ENCODE measurements around the gene SPPL3. TPM values are rescaled to one million over a fixed set of nuclear protein-coding genes. Genes with fewer than 3 reads are reported as not detected.

SPPL3 gene
- total RNA-seq, 1 donor from 2014 or later, result 40.3 TPM

- no peak overlapping the region for H3K27ac Mint-ChIP-seq
- no peak for DNase-seq
- no peak for TF ChIP-seq CTCF (IDR thresholded peaks at IDR 0.05)
- H3K4me3 Mint-ChIP-seq, result no peak overlapping the region
- intact Hi-C loops (cut with micrococcal nuclease), result no loop called here
- ChIA-PET CTCF (no interaction called here), POLR2A (interaction anchor here (0.5 to 0.6 kb wide), 2 partner anchors 14 to 88 kb away, joined by 3 to 5 read pairs; no protein-coding TSS in a partner anchor)
- peaks cover 7% of the 10 kb centered on the region for H3K36me3 Mint-ChIP-seq (ENCODE audit: low read depth)
- H3K4me1 Mint-ChIP-seq, result peaks cover 56% of the 10 kb centered on the region
- H3K27me3 Mint-ChIP-seq, result no peaks in the 10 kb centered on the region
- H3K9me3 Mint-ChIP-seq, result no peaks in the 10 kb centered on the region
- no peak for ATAC-seq (ENCODE audit: low read depth)
Measured at GRCh38 chr12:120844768-120845449, 59.2 kb downstream of the SPPL3 start.

- Mint-ChIP-seq H3K4me3 (no peak overlapping the region), H3K36me3 (ENCODE audit: low read depth) (peaks cover 7% of the 10 kb centered on the region), H3K27ac (peak overlapping the region; percentile 3), H3K4me1 (peaks cover 52% of the 10 kb centered on the region), H3K9me3 (no peaks in the 10 kb centered on the region), H3K27me3 (no peaks in the 10 kb centered on the region)
- ChIA-PET CTCF (no interaction called here), POLR2A (no interaction called here)
- no peak for DNase-seq
- no peak for TF ChIP-seq CTCF (IDR thresholded peaks at IDR 0.05)
- intact Hi-C loops (cut with micrococcal nuclease), result no loop called here
- ATAC-seq (ENCODE audit: low read depth), result no peak
Measured at GRCh38 chr12:120844297-120844696, 59.9 kb downstream of the SPPL3 start.

GRCh38 chr12:120843472-120843871, 60.7 kb downstream of the SPPL3 start:
- H3K9me3 Mint-ChIP-seq, result no peaks in the 10 kb centered on the region
- ChIA-PET POLR2A (no interaction called here), CTCF (no interaction called here)
- intact Hi-C loops (cut with micrococcal nuclease), result no loop called here
- no peak for ATAC-seq (ENCODE audit: low read depth)
- no peak for TF ChIP-seq CTCF (IDR thresholded peaks at IDR 0.05)
- peaks cover 43% of the 10 kb centered on the region for H3K4me1 Mint-ChIP-seq
- no peak overlapping the region for H3K4me3 Mint-ChIP-seq
- H3K27ac Mint-ChIP-seq, result no peak overlapping the region
- no peaks in the 10 kb centered on the region for H3K27me3 Mint-ChIP-seq
- peaks cover 7% of the 10 kb centered on the region for H3K36me3 Mint-ChIP-seq (ENCODE audit: low read depth)
- DNase-seq, result no peak

- ChIA-PET CTCF (no interaction called here), POLR2A (no interaction called here)
- Mint-ChIP-seq H3K27me3 (no peaks in the 10 kb centered on the region), H3K4me3 (no peak overlapping the region), H3K4me1 (peaks cover 36% of the 10 kb centered on the region), H3K9me3 (no peaks in the 10 kb centered on the region), H3K36me3 (ENCODE audit: low read depth) (peaks cover 7% of the 10 kb centered on the region), H3K27ac (peak overlapping the region; percentile 25)
- intact Hi-C loops (cut with micrococcal nuclease), result no loop called here
- TF ChIP-seq CTCF (IDR thresholded peaks at IDR 0.05), result no peak
- ATAC-seq (ENCODE audit: low read depth), result no peak
- DNase-seq, result no peak
Measured at GRCh38 chr12:120842595-120842994, 61.6 kb downstream of the SPPL3 start.

GRCh38 chr12:120841525-120841924, 62.6 kb downstream of the SPPL3 start:
- DNase-seq (no peak), ATAC-seq (ENCODE audit: low read depth) (no peak)
- H3K4me3 Mint-ChIP-seq, result no peak overlapping the region
- no peak for TF ChIP-seq CTCF (IDR thresholded peaks at IDR 0.05)
- intact Hi-C loops (cut with micrococcal nuclease), result no loop called here
- H3K4me1 Mint-ChIP-seq, result peaks cover 30% of the 10 kb centered on the region
- H3K27ac Mint-ChIP-seq, result no peak overlapping the region
- peaks cover 7% of the 10 kb centered on the region for H3K36me3 Mint-ChIP-seq (ENCODE audit: low read depth)
- ChIA-PET CTCF (no interaction called here), POLR2A (no interaction called here)
- no peaks in the 10 kb centered on the region for H3K9me3 Mint-ChIP-seq
- H3K27me3 Mint-ChIP-seq, result no peaks in the 10 kb centered on the region
